HL-60 (cell line): ENCODE results near the gene DLG4.
"Not testable (repeated sequence)": the region's sequence is repeated elsewhere in the genome, so short reads cannot be mapped to it uniquely, and the experiment has no call there.

Experiments used
- DNase-seq, 2 experiments: peaks; one replicate each; pipeline ENCODE4 v3.0.0-alpha.2; 2010 to 2020; ENCODE audit warnings: low read depth in 1 of 2, low spot score in 1 of 2
- H3K27ac ChIP-seq: fragments of 250-450 bp; sonication (Bioruptor Pico); replicated peaks from 2 replicates; pipeline ENCODE4 v1.5.1; 2020; ENCODE audit warnings: mild to moderate bottlenecking, moderate library complexity
- H3K27me3 ChIP-seq: fragments of 250-450 bp; sonication (Bioruptor Pico); 2 replicates; pipeline ENCODE4 v1.5.1; 2021; ENCODE audit warnings: mild to moderate bottlenecking, moderate library complexity; ENCODE audit not compliant: insufficient read depth, poor library complexity, severe bottlenecking
- H3K4me3 ChIP-seq: replicated peaks from 2 replicates; pipeline ENCODE4 v1.5.1; 2011; ENCODE audit warnings: mild to moderate bottlenecking, control low read depth, low read length; ENCODE audit not compliant: insufficient read depth
- GABPA ChIP-seq: IDR thresholded peaks from 2 replicates; pipeline ENCODE4 v1.6.1; 2012; ENCODE audit warnings: low read depth
- POLR2AphosphoS5 ChIP-seq: IDR thresholded peaks from 2 replicates; pipeline ENCODE4 v1.6.1; 2012; ENCODE audit warnings: low read depth
- SPI1 ChIP-seq: IDR thresholded peaks from 2 replicates; pipeline ENCODE4 v1.6.1; 2012; ENCODE audit warnings: low read depth, mild to moderate bottlenecking, borderline replicate concordance
- TF ChIP-seq, protein P1 (sequence below): IDR thresholded peaks from one replicate; pipeline ENCODE4 v1.5.1; 2011; ENCODE audit warnings: low read length, control low read depth, inconsistent platforms; ENCODE audit not compliant: insufficient read depth
- TF ChIP-seq, protein P2 (sequence below): IDR thresholded peaks from 2 replicates; pipeline ENCODE4 v1.6.1; 2012; ENCODE audit warnings: low read depth; ENCODE audit not compliant: insufficient replicate concordance

The DLG4 gene

DNA sequence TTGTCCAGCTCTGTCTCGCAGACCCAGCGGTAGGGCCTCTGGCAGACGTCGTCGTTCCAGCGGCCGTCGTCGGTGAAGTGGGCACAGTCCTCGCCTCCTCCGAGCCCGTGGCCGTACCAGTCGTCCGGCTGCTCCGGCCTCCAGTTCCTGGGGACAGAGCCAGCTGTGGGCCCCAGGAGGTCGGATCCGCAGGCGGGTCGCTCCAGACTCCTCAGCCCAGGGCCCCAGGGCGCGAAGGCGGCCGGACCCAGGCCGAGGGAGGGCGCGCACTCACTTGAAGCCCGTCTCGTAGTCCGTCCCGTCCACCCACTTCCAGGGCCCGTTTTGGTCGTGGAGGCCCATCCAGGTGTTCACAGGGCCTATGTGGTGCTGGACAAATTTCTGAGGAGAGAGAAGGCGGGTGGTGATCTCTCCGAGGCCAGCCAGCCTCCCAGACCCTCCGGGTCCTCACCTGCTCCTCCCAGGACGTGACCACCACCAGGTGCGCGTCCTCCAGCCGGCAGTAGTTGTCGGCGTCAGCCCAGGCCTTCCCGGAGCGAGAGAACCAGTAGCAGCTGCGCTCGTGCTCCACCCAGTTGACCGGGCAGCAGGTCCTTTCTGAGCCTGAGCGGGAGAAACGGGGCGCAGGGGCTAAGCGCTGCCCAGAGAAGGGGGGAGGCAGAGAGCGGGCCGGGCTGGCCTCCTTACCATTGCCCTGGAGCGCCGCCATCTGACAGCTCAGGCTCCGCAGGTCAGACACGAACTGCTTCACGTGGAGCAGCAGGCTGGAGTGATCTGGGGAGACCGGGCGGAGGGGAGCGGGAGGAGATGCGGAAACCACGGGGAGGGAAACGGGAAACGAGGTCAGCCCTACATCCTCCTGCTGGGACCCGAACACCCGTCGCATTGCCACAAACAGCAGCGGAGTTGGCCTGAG, 45.7 kb downstream of the DLG4 start:
- Histone ChIP-seq H3K27me3 (no peaks in the 10 kb centered on the region), H3K27ac (no peak overlapping the region), H3K4me3 (no peak overlapping the region)
- peak in 1 of 2 experiments; percentile 50 for DNase-seq
- TF ChIP-seq POLR2AphosphoS5 (no peak), GABPA (no peak), SPI1 (no peak)
- TF ChIP-seq, protein P1, sequence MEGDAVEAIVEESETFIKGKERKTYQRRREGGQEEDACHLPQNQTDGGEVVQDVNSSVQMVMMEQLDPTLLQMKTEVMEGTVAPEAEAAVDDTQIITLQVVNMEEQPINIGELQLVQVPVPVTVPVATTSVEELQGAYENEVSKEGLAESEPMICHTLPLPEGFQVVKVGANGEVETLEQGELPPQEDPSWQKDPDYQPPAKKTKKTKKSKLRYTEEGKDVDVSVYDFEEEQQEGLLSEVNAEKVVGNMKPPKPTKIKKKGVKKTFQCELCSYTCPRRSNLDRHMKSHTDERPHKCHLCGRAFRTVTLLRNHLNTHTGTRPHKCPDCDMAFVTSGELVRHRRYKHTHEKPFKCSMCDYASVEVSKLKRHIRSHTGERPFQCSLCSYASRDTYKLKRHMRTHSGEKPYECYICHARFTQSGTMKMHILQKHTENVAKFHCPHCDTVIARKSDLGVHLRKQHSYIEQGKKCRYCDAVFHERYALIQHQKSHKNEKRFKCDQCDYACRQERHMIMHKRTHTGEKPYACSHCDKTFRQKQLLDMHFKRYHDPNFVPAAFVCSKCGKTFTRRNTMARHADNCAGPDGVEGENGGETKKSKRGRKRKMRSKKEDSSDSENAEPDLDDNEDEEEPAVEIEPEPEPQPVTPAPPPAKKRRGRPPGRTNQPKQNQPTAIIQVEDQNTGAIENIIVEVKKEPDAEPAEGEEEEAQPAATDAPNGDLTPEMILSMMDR, result no peak
- TF ChIP-seq, protein P2, sequence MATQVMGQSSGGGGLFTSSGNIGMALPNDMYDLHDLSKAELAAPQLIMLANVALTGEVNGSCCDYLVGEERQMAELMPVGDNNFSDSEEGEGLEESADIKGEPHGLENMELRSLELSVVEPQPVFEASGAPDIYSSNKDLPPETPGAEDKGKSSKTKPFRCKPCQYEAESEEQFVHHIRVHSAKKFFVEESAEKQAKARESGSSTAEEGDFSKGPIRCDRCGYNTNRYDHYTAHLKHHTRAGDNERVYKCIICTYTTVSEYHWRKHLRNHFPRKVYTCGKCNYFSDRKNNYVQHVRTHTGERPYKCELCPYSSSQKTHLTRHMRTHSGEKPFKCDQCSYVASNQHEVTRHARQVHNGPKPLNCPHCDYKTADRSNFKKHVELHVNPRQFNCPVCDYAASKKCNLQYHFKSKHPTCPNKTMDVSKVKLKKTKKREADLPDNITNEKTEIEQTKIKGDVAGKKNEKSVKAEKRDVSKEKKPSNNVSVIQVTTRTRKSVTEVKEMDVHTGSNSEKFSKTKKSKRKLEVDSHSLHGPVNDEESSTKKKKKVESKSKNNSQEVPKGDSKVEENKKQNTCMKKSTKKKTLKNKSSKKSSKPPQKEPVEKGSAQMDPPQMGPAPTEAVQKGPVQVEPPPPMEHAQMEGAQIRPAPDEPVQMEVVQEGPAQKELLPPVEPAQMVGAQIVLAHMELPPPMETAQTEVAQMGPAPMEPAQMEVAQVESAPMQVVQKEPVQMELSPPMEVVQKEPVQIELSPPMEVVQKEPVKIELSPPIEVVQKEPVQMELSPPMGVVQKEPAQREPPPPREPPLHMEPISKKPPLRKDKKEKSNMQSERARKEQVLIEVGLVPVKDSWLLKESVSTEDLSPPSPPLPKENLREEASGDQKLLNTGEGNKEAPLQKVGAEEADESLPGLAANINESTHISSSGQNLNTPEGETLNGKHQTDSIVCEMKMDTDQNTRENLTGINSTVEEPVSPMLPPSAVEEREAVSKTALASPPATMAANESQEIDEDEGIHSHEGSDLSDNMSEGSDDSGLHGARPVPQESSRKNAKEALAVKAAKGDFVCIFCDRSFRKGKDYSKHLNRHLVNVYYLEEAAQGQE, result no peak

- H3K4me3 ChIP-seq, H3K27me3 ChIP-seq, DNase-seq, H3K27ac ChIP-seq: not testable (repeated sequence)
Observed at GRCh38 chr17:7172522-7173191, 47.0 kb downstream of the DLG4 start.

DNA sequence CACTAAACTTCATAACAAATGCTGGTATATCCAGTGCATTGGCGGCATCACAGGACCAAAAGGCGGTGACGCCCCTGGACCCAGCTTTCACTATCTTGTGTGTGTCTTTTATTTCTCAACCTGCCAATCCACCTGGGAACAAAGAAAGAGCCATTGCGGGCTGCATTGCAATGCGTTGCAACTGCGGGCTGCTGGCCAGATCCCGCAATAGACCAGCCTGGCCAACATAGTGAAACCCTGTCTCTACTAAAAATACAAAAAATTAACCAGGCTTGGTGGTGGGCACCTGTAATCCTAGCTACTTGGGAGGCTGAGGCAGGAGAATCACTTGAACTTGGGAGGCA, 50.1 kb downstream of the DLG4 start:
- not testable (repeated sequence) for H3K27ac ChIP-seq, H3K4me3 ChIP-seq, H3K27me3 ChIP-seq, DNase-seq

- not testable (repeated sequence) for H3K4me3 ChIP-seq, H3K27me3 ChIP-seq, DNase-seq, H3K27ac ChIP-seq
Observed at GRCh38 chr17:7168841-7169564, 50.6 kb downstream of the DLG4 start.

DNA sequence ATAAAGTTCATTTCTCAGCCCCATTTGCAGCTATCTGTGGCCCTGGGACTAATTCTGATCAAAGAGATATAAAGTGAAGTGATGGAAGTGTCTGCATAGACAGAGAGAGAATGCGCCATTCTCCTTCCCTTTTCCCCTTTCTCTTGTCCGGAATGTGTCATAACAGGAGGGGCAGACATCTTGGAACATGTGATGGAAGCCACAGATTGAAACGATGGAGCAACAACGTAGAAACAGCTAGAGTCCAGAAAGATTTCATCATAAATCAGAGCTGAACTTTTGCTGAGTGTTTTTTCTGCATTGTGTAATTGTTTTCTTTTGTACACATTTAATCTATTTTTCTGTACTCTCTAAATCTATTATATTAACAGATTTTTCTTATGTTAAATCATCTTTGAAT, 51.8 kb downstream of the DLG4 start:
- peak; percentile 60 to 69 for DNase-seq
- no peak overlapping the region for H3K4me3 ChIP-seq
- H3K27ac ChIP-seq, result no peak overlapping the region
- no peaks in the 10 kb centered on the region for H3K27me3 ChIP-seq
- TF ChIP-seq, protein P2, result no peak
- TF ChIP-seq, protein P1, result no peak
- no peak for TF ChIP-seq POLR2AphosphoS5
- TF ChIP-seq GABPA, result no peak
- TF ChIP-seq SPI1, result no peak
